ENCODE results near the gene ARIH2. TPM values are rescaled to one million over a fixed set of nuclear protein-coding genes. Genes with fewer than 3 reads are reported as not detected.

ARIH2 gene
- total RNA-seq, 1 experiment from 2014 or later, result 77.0 TPM

GRCh38 chr3:48966367-48966766, 47.7 kb downstream of the ARIH2 start:
- CTCF ChIA-PET, result no interaction called here
- intact Hi-C loops (cut with micrococcal nuclease; ENCODE audit: unreplicated experiment), result no loop called here
- no peak for TF ChIP-seq CTCF (IDR thresholded peaks at IDR 0.05)
- TF ChIP-seq SIN3A (IDR thresholded peaks at IDR 0.05; ENCODE audit: borderline replicate concordance, insufficient read depth, low read depth, low read length), result no peak
- no peak for TF ChIP-seq REST (IDR thresholded peaks at IDR 0.05; ENCODE audit: insufficient read depth in 1 of 2, low read depth in 2 of 2, low read length in 1 of 2)
- TF ChIP-seq TCF7L2 (IDR thresholded peaks at IDR 0.05; ENCODE audit: low read depth, low read length), result no peak
- no peak for TF ChIP-seq POLR2AphosphoS5 (IDR thresholded peaks at IDR 0.05; ENCODE audit: low read depth, low read length)
- H3K27me3 ChIP-seq (ENCODE audit: control insufficient read depth, insufficient read depth, low read length), result no peaks in the 10 kb centered on the region
- no peak overlapping the region for H3K4me3 ChIP-seq (ENCODE audit: low read depth in 2 of 2, low read length in 2 of 2)
- H3K27ac ChIP-seq (ENCODE audit: low read length), result no peak overlapping the region
- no peak for DNase-seq (ENCODE audit: low read depth, low spot score)
- H3K4me1 ChIP-seq (ENCODE audit: control insufficient read depth, insufficient read depth, low read length), result no peaks in the 10 kb centered on the region
- ATAC-seq, result no peak
- BruUV-seq (replicated peaks), result no TSS peak
- H3K9me3 ChIP-seq (ENCODE audit: control insufficient read depth, insufficient read depth, low read depth, low read length), result no peaks in the 10 kb centered on the region
- H3K36me3 ChIP-seq (ENCODE audit: control insufficient read depth, insufficient read depth, low read length), result peaks cover 16% of the 10 kb centered on the region
- in situ Hi-C loops (cut with HindIII; ENCODE audit: low pct_unique_long_range_greater_than_20kb, low sequenced_read_pairs), result no loop called here
- POLR2A ChIA-PET, result interaction anchor here (0.6 kb wide), 1 partner anchor 177 kb away, joined by 4 read pairs; no protein-coding TSS in a partner anchor

GRCh38 chr3:48966876-48967361, 48.3 kb downstream of the ARIH2 start:
- H3K4me1 ChIP-seq (ENCODE audit: control insufficient read depth, insufficient read depth, low read length), result no peaks in the 10 kb centered on the region
- ATAC-seq, result no peak
- TF ChIP-seq CTCF (IDR thresholded peaks at IDR 0.05), result no peak
- TF ChIP-seq SIN3A (IDR thresholded peaks at IDR 0.05; ENCODE audit: borderline replicate concordance, insufficient read depth, low read depth, low read length), result no peak
- no peak for TF ChIP-seq TCF7L2 (IDR thresholded peaks at IDR 0.05; ENCODE audit: low read depth, low read length)
- TF ChIP-seq REST (IDR thresholded peaks at IDR 0.05; ENCODE audit: insufficient read depth in 1 of 2, low read depth in 2 of 2, low read length in 1 of 2), result no peak
- no peak for TF ChIP-seq POLR2AphosphoS5 (IDR thresholded peaks at IDR 0.05; ENCODE audit: low read depth, low read length)
- POLR2A ChIA-PET, result no interaction called here
- in situ Hi-C loops (cut with HindIII; ENCODE audit: low pct_unique_long_range_greater_than_20kb, low sequenced_read_pairs) (no loop called here), intact Hi-C loops (cut with micrococcal nuclease; ENCODE audit: unreplicated experiment) (no loop called here)
- CTCF ChIA-PET, result no interaction called here
- H3K9me3 ChIP-seq (ENCODE audit: control insufficient read depth, insufficient read depth, low read depth, low read length), result no peaks in the 10 kb centered on the region
- peaks cover 16% of the 10 kb centered on the region for H3K36me3 ChIP-seq (ENCODE audit: control insufficient read depth, insufficient read depth, low read length)
- no peak overlapping the region for H3K27ac ChIP-seq (ENCODE audit: low read length)
- H3K27me3 ChIP-seq (ENCODE audit: control insufficient read depth, insufficient read depth, low read length), result no peaks in the 10 kb centered on the region
- no peak for DNase-seq (ENCODE audit: low read depth, low spot score)
- BruUV-seq (replicated peaks), result no TSS peak
- no peak overlapping the region for H3K4me3 ChIP-seq (ENCODE audit: low read depth in 2 of 2, low read length in 2 of 2)
